HepG2 (cell line): ENCODE results near the gene IRF3.

ENCODE experiments used
- CBX1 ChIP-seq: IDR thresholded peaks from one replicate; pipeline ENCODE4 v1.6.1; 2016; ENCODE audit warnings: antibody characterized with exemption, low read depth
- ETV5 ChIP-seq: IDR thresholded peaks from 2 replicates; pipeline ENCODE4 v1.6.1; 2018; ENCODE audit warnings: missing biosample characterization, missing genetic modification reagents, inconsistent platforms, borderline replicate concordance
- EZH2 ChIP-seq: conservative IDR thresholded peaks from 2 replicates; pipeline ENCODE4 v1.6.1; 2012; ENCODE audit warnings: mild to moderate bottlenecking, low read depth, low read length, moderate library complexity
- FOXA1 ChIP-seq, 2 experiments: fragments of 450-650 bp in 1 of 2; sonication (generic) in 1 of 2; formaldehyde crosslinking in 1 of 2; IDR thresholded peaks; 2 replicates each; pipeline versions ENCODE4 v1.4.0 to v1.6.1; 2016 to 2020; ENCODE audit warnings: missing genetic modification reagents in 1 of 2
- FOXM1 ChIP-seq: sonication (generic); formaldehyde crosslinking; IDR thresholded peaks from 2 replicates; pipeline ENCODE4 v1.5.0; 2020; ENCODE audit warnings: missing genetic modification reagents
- ISX ChIP-seq: sonication (generic); formaldehyde crosslinking; conservative IDR thresholded peaks from 2 replicates; pipeline ENCODE4 v1.5.0; 2020; ENCODE audit warnings: missing genetic modification reagents
- POLR2A ChIP-seq, 2 experiments: IDR thresholded peaks; 2 replicates each; pipeline ENCODE4 v1.6.1; 2011; ENCODE audit warnings: low read depth in 2 of 2, low read length in 2 of 2, mild to moderate bottlenecking in 1 of 2, moderate library complexity in 1 of 2; ENCODE audit not compliant: insufficient read depth in 1 of 2
- TOE1 ChIP-seq: sonication (generic); formaldehyde crosslinking; IDR thresholded peaks from 2 replicates; pipeline ENCODE4 v1.4.0; 2020; ENCODE audit warnings: mild to moderate bottlenecking, missing genetic modification reagents
- ZKSCAN1 ChIP-seq: fragments of 150-350 bp; IDR thresholded peaks from 2 replicates; pipeline ENCODE4 v1.6.1; 2014; ENCODE audit warnings: low read length
- ZNF12 ChIP-seq: sonication (generic); formaldehyde crosslinking; IDR thresholded peaks from 2 replicates; pipeline ENCODE4 v1.5.0; 2020; ENCODE audit warnings: missing genetic modification reagents
- TF ChIP-seq, protein P1 (sequence below): sonication (generic); formaldehyde crosslinking; IDR thresholded peaks from 2 replicates; pipeline ENCODE4 v1.5.0; 2020; ENCODE audit warnings: mild to moderate bottlenecking, missing genetic modification reagents, moderate library complexity

GRCh38 chr19:49680421-49681351 is 15.0 kb upstream of the IRF3 start:
- no peak for TF ChIP-seq POLR2A (IDR thresholded peaks at IDR 0.05; ENCODE audit: insufficient read depth in 1 of 2, low read depth in 2 of 2, low read length in 2 of 2)
- TF ChIP-seq TOE1: no peak
- TF ChIP-seq FOXM1 (CRISPR knock-in tag): no peak
- no peak for TF ChIP-seq ISX
- TF ChIP-seq CBX1: no peak
- no peak for TF ChIP-seq ETV5
- TF ChIP-seq FOXA1 (IDR thresholded peaks at IDR 0.05): no peak
- TF ChIP-seq FOXA1 (CRISPR knock-in tag; IDR thresholded peaks at IDR 0.05): no peak
- TF ChIP-seq ZKSCAN1: no peak
- TF ChIP-seq ZNF12: no peak
- TF ChIP-seq, protein P1, sequence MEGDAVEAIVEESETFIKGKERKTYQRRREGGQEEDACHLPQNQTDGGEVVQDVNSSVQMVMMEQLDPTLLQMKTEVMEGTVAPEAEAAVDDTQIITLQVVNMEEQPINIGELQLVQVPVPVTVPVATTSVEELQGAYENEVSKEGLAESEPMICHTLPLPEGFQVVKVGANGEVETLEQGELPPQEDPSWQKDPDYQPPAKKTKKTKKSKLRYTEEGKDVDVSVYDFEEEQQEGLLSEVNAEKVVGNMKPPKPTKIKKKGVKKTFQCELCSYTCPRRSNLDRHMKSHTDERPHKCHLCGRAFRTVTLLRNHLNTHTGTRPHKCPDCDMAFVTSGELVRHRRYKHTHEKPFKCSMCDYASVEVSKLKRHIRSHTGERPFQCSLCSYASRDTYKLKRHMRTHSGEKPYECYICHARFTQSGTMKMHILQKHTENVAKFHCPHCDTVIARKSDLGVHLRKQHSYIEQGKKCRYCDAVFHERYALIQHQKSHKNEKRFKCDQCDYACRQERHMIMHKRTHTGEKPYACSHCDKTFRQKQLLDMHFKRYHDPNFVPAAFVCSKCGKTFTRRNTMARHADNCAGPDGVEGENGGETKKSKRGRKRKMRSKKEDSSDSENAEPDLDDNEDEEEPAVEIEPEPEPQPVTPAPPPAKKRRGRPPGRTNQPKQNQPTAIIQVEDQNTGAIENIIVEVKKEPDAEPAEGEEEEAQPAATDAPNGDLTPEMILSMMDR (CRISPR knock-in tag): peak; percentile 95
- no peak for TF ChIP-seq EZH2
